Liver (tissue), 3 donors: ENCODE data around the gene KCNK3.
"Not testable (repeated sequence)": the region's sequence is repeated elsewhere in the genome, so short reads cannot be mapped to it uniquely, and the experiment has no call there.

Experiments
- CTCF ChIP-seq: fragments of 150-350 bp; IDR thresholded peaks from 2 replicates; pipeline ENCODE4 v1.5.1; 2017; ENCODE audit warnings: improper control_type of control experiment, low read depth, low read length; ENCODE audit not compliant: missing input control
- FOXA2 ChIP-seq: IDR thresholded peaks from 2 replicates; pipeline ENCODE4 v1.6.1; 2016; ENCODE audit warnings: antibody characterized with exemption
- HNF4A ChIP-seq, 2 donors: conservative IDR thresholded peaks; 2 replicates each; pipeline ENCODE4 v1.6.1; 2016; ENCODE audit warnings: antibody characterized with exemption in 2 of 2, mild to moderate bottlenecking in 2 of 2
- RAD21 ChIP-seq, 2 donors: IDR thresholded peaks; 2 replicates each; pipeline ENCODE4 v1.6.1; 2016; ENCODE audit warnings: antibody characterized with exemption in 2 of 2, mild to moderate bottlenecking in 2 of 2
- TAF1 ChIP-seq: conservative IDR thresholded peaks from 2 replicates; pipeline ENCODE4 v1.6.1; 2016; ENCODE audit warnings: antibody characterized with exemption, mild to moderate bottlenecking
- YY1 ChIP-seq: IDR thresholded peaks from 2 replicates; pipeline ENCODE4 v1.6.1; 2016; ENCODE audit warnings: antibody characterized with exemption, mild to moderate bottlenecking
- donor health status: healthy.
- donor health status: healthy.

GRCh38 chr2:26655120-26655519 is 37.4 kb upstream of the KCNK3 start:
- TF ChIP-seq TAF1; CTCF; YY1; RAD21 (IDR thresholded peaks at IDR 0.05); FOXA2; HNF4A (conservative IDR thresholded peaks at IDR 0.05): not testable (repeated sequence)
